OCI-LY7 (cell line): ENCODE results near the gene TPSG1. TPM values are rescaled to one million over a fixed set of nuclear protein-coding genes. Genes with fewer than 3 reads are reported as not detected.

Experiments used
- BruUV-seq: library from RNA; stranded (reverse); fragments of 400-500 nt; replicated peaks from 2 replicates; lab custom pipeline; 2021; lab: Mats Ljungman, UMichigan
- CTCF ChIA-PET: fragments of 300-600 bp; sonication (Branson Sonifier 250); formaldehyde crosslinking; loops from one replicate; lab custom pipeline; 2022; ENCODE audit warnings: antibody characterized with exemption; ENCODE audit not compliant: unreplicated experiment; lab: Charles Lee
- POLR2A ChIA-PET: fragments of 300-600 bp; sonication (Branson Sonifier 250); formaldehyde crosslinking; loops from one replicate; lab custom pipeline; 2022; ENCODE audit warnings: antibody characterized with exemption; lab: Charles Lee
- DNase-seq: peaks from one replicate; pipeline ENCODE4 v3.0.0-alpha.2; 2015; ENCODE audit warnings: low spot score
- H2AFZ ChIP-seq: fragments of 200-600 bp; sonication (generic), shearing (Covaris generic); 2 replicates; pipeline ENCODE4 v1.6.1; 2014; ENCODE audit warnings: mild to moderate bottlenecking, antibody characterized with exemption, low read length, moderate library complexity
- H3K27ac ChIP-seq: fragments of 200-600 bp; sonication (generic); 2 replicates; pipeline ENCODE4 v1.5.1; 2014; ENCODE audit warnings: mixed run types, low read depth, mild to moderate bottlenecking, moderate library complexity, low read length, inconsistent platforms; ENCODE audit not compliant: poor library complexity, severe bottlenecking
- H3K36me3 ChIP-seq: fragments of 200-600 bp; sonication (generic); 2 replicates; pipeline ENCODE4 v1.6.1; 2014; ENCODE audit warnings: mild to moderate bottlenecking, antibody characterized with exemption, low read length, moderate library complexity, mixed read lengths; ENCODE audit not compliant: insufficient read depth
- H3K4me1 ChIP-seq: fragments of 200-600 bp; sonication (generic); 2 replicates; pipeline ENCODE4 v1.5.1; 2014; ENCODE audit warnings: mild to moderate bottlenecking, low read length; ENCODE audit not compliant: insufficient read depth, poor library complexity, severe bottlenecking
- H3K4me2 ChIP-seq: fragments of 200-600 bp; sonication (generic); 2 replicates; pipeline ENCODE4 v1.6.1; 2014; ENCODE audit warnings: mild to moderate bottlenecking, low read length
- H3K4me3 ChIP-seq: fragments of 200-600 bp; sonication (generic); 2 replicates; pipeline ENCODE4 v1.5.1; 2014; ENCODE audit warnings: mild to moderate bottlenecking, low read depth, low read length; ENCODE audit not compliant: poor library complexity, severe bottlenecking
- H3K79me2 ChIP-seq: fragments of 200-600 bp; sonication (generic); 2 replicates; pipeline ENCODE4 v1.6.1; 2016; ENCODE audit warnings: low read depth, mild to moderate bottlenecking, low read length, moderate library complexity, mixed read lengths; ENCODE audit not compliant: insufficient read depth
- H3K9me2 ChIP-seq: fragments of 200-600 bp; sonication (generic); 2 replicates; pipeline ENCODE4 v1.6.1; 2016; ENCODE audit warnings: mild to moderate bottlenecking, low read length, mixed read lengths; ENCODE audit not compliant: insufficient read depth
- H3K9me3 ChIP-seq: fragments of 200-600 bp; sonication (generic); 2 replicates; pipeline ENCODE4 v1.6.1; 2014; ENCODE audit warnings: mild to moderate bottlenecking, mixed run types, low read length, mixed read lengths
- H4K20me1 ChIP-seq: fragments of 200-600 bp; sonication (generic); 2 replicates; pipeline ENCODE4 v1.6.1; 2014; ENCODE audit warnings: mild to moderate bottlenecking, antibody characterized with exemption, low read length, moderate library complexity, mixed read lengths; ENCODE audit not compliant: insufficient read depth
- CTCF ChIP-seq: fragments of 200-600 bp; sonication (generic); conservative IDR thresholded peaks from 2 replicates; pipeline ENCODE4 v1.5.1; 2014; ENCODE audit warnings: mild to moderate bottlenecking, antibody characterized with exemption, low read length, moderate library complexity, mixed read lengths
- EZH2phosphoT487 ChIP-seq: fragments of 200-600 bp; sonication (generic); IDR thresholded peaks from 2 replicates; pipeline ENCODE4 v1.6.1; 2018; ENCODE audit warnings: low read depth, borderline replicate concordance, mild to moderate bottlenecking, mixed run types, antibody characterized with exemption, low read length, moderate library complexity, mixed read lengths
- intact Hi-C: fragments of 100-400 bp; cut with micrococcal nuclease; formaldehyde crosslinking; loops from one replicate; pipeline ENCODE4 v1.10.0; 2022; ENCODE audit not compliant: unreplicated experiment
- total RNA-seq, 2 experiments: library from RNA; depleted of rRNA in 1 of 2; stranded (reverse); fragments of >200 nt in 1 of 2; shearing (Covaris generic) in 1 of 2; gene quantifications; 2 replicates each; pipeline ENCODE4 v1.2.3, GENCODE V29; 2014 to 2022

Gene TPSG1
- total RNA-seq, 2 experiments from 2014 or later: not detected

DNA sequence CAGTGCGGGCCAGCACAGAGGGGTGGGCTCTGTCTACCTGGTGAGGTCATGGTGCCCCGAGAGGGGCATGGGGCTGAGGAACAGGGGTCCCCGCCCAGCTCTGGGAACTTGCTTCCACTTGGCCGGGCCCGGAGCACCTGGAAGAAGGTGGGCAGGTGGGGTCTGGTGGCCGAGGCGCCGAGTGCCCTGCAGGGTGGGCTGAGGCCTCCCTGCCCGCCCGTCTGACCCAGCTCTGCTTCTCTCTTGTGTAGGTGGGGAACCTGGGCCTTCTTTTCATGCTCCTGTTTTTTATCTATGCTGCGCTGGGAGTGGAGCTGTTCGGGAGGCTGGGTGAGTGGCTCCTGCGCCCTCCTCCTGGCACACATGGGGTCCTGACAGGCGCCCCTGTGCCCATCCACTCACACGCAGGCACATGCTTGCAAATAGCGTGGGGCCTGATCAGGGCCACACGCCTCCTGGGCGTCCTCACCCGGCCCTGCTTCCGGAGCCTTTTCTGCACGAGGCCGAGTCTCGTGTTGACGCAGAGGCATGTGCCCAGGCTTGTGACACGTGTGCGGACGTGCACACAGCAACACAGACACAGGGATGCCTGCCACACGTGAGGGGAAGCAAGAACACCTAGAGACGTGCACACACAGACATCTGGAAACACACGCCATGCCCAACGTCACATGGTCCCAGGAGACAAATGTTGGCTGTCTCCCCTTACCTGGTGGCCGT lies 8.2 kb downstream of the TPSG1 start:
- CTCF ChIA-PET: no interaction called here
- no TSS peak for BruUV-seq
- no peaks in the 10 kb centered on the region for H3K79me2 ChIP-seq

DNA sequence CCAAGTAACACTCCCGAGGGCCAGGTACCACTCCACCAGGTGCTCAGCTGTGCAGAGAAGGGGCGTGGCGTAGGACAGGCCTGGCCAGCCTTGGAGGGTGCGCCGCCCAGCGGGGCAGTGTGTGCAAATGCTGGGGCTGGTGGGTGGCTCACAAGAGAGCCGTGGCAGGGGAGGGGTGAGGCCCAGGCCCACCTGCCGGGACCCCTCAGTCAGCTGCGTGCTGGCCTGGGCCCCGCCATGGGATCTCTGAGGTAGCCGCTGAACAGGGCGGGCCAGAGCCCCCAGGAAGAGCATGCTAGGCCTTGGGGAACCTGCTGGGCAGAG lies 8.8 kb downstream of the TPSG1 start:
- BruUV-seq: no TSS peak

More for the DNA sequence above, 8.2 kb downstream of the TPSG1 start:
- POLR2A ChIA-PET: no interaction called here
- Histone ChIP-seq H3K4me1 (no peaks in the 10 kb centered on the region), H3K36me3 (no peaks in the 10 kb centered on the region), H3K4me3 (no peak overlapping the region), H3K9me3 (no peaks in the 10 kb centered on the region), H4K20me1 (no peaks in the 10 kb centered on the region), H3K9me2 (no peaks in the 10 kb centered on the region), H3K4me2 (no peak overlapping the region), H3K27ac (no peak overlapping the region), H2AFZ (no peak overlapping the region)
- intact Hi-C loops: no loop called here
- TF ChIP-seq CTCF (no peak), EZH2phosphoT487 (no peak)
- no peak for DNase-seq

More for the DNA sequence above, 8.8 kb downstream of the TPSG1 start:
- Histone ChIP-seq H3K4me2 (no peak overlapping the region), H3K4me3 (no peak overlapping the region), H3K9me2 (no peaks in the 10 kb centered on the region), H3K4me1 (no peaks in the 10 kb centered on the region), H4K20me1 (no peaks in the 10 kb centered on the region), H3K9me3 (no peaks in the 10 kb centered on the region), H2AFZ (no peak overlapping the region), H3K27ac (no peak overlapping the region), H3K79me2 (no peaks in the 10 kb centered on the region), H3K36me3 (no peaks in the 10 kb centered on the region)
- ChIA-PET POLR2A (no interaction called here), CTCF (no interaction called here)
- TF ChIP-seq CTCF (no peak), EZH2phosphoT487 (no peak)
- no peak for DNase-seq
- intact Hi-C loops: no loop called here
